Measurements from ENCODE around the gene SAMD4A.

SAMD4A gene

GRCh38 chr14:54805445-54806322 lies 238.8 kb downstream of the SAMD4A start:
- peak; percentile 85 for DNase-seq (ENCODE audit: low spot score)

- no peak for DNase-seq (ENCODE audit: low spot score)
These were observed 239.7 kb downstream of the SAMD4A start for GRCh38 chr14:54806616-54807015.

GRCh38 chr14:54807428-54807827 lies 240.5 kb downstream of the SAMD4A start:
- DNase-seq (ENCODE audit: low spot score): no peak

GRCh38 chr14:54807881-54808280 lies 241.0 kb downstream of the SAMD4A start:
- DNase-seq (ENCODE audit: low spot score): no peak

GRCh38 chr14:54808326-54809161 lies 241.6 kb downstream of the SAMD4A start:
- DNase-seq (ENCODE audit: low spot score): no peak

- DNase-seq (ENCODE audit: low spot score): no peak
These were observed 242.8 kb downstream of the SAMD4A start for GRCh38 chr14:54809767-54810166.

- no peak for DNase-seq (ENCODE audit: low spot score)
These were observed 245.7 kb downstream of the SAMD4A start for GRCh38 chr14:54812617-54813016.

- no peak for DNase-seq (ENCODE audit: low spot score)
These were observed 246.2 kb downstream of the SAMD4A start for GRCh38 chr14:54813081-54813480.

- no peak for DNase-seq (ENCODE audit: low spot score)
These were observed 247.1 kb downstream of the SAMD4A start for GRCh38 chr14:54814076-54814475.

- no peak for DNase-seq (ENCODE audit: low spot score)
These were observed 248.1 kb downstream of the SAMD4A start for GRCh38 chr14:54815016-54815415.

- DNase-seq (ENCODE audit: low spot score): no peak
These were observed 248.6 kb downstream of the SAMD4A start for GRCh38 chr14:54815515-54815914.

- DNase-seq (ENCODE audit: low spot score): no peak
These were observed 249.5 kb downstream of the SAMD4A start for GRCh38 chr14:54816450-54816849.

- no peak for DNase-seq (ENCODE audit: low spot score)
These were observed 250.6 kb downstream of the SAMD4A start for GRCh38 chr14:54817506-54817905.

- no peak for DNase-seq (ENCODE audit: low spot score)
These were observed 251.5 kb downstream of the SAMD4A start for GRCh38 chr14:54818201-54819133.

- DNase-seq (ENCODE audit: low spot score): no peak
These were observed 255.8 kb downstream of the SAMD4A start for GRCh38 chr14:54822685-54823084.

GRCh38 chr14:54823757-54824549 lies 257.0 kb downstream of the SAMD4A start:
- no peak for DNase-seq (ENCODE audit: low spot score)

GRCh38 chr14:54828037-54828436 lies 261.1 kb downstream of the SAMD4A start:
- DNase-seq (ENCODE audit: low spot score): no peak

- no peak for DNase-seq (ENCODE audit: low spot score)
These were observed 262.7 kb downstream of the SAMD4A start for GRCh38 chr14:54829486-54830224.

GRCh38 chr14:54830650-54831049 lies 263.7 kb downstream of the SAMD4A start:
- no peak for DNase-seq (ENCODE audit: low spot score)

- DNase-seq (ENCODE audit: low spot score): no peak
These were observed 267.2 kb downstream of the SAMD4A start for GRCh38 chr14:54834081-54834480.

Data from D341Med (cell line).